ENCODE measurements around the gene WNK1.

WNK1 gene

GRCh38 chr12:897386-897785, 145.0 kb downstream of the WNK1 start:
- TF ChIP-seq CTCF (IDR thresholded peaks at IDR 0.05; ENCODE audit: low read depth, low read length), result no peak
- no peak overlapping the region for H3K4me3 ChIP-seq (ENCODE audit: low read depth, low read length)

GRCh38 chr12:902581-902980, 150.2 kb downstream of the WNK1 start:
- no peak overlapping the region for H3K4me3 ChIP-seq (ENCODE audit: low read depth, low read length)
- no peak for TF ChIP-seq CTCF (IDR thresholded peaks at IDR 0.05; ENCODE audit: low read depth, low read length)

GRCh38 chr12:903055-903454, 150.7 kb downstream of the WNK1 start:
- no peak for TF ChIP-seq CTCF (IDR thresholded peaks at IDR 0.05; ENCODE audit: low read depth, low read length)
- H3K4me3 ChIP-seq (ENCODE audit: low read depth, low read length), result no peak overlapping the region

GRCh38 chr12:904010-904414, 151.6 kb downstream of the WNK1 start:
- H3K4me3 ChIP-seq (ENCODE audit: low read depth, low read length), result no peak overlapping the region
- TF ChIP-seq CTCF (IDR thresholded peaks at IDR 0.05; ENCODE audit: low read depth, low read length), result no peak

GRCh38 chr12:905261-906031, 153.1 kb downstream of the WNK1 start:
- H3K4me3 ChIP-seq (ENCODE audit: low read depth, low read length), result no peak overlapping the region
- TF ChIP-seq CTCF (IDR thresholded peaks at IDR 0.05; ENCODE audit: low read depth, low read length), result no peak

- H3K4me3 ChIP-seq (ENCODE audit: low read depth, low read length), result no peak overlapping the region
- no peak for TF ChIP-seq CTCF (IDR thresholded peaks at IDR 0.05; ENCODE audit: low read depth, low read length)
Observed at GRCh38 chr12:906062-906585, 153.7 kb downstream of the WNK1 start.

- no peak for TF ChIP-seq CTCF (IDR thresholded peaks at IDR 0.05; ENCODE audit: low read depth, low read length)
- no peak overlapping the region for H3K4me3 ChIP-seq (ENCODE audit: low read depth, low read length)
Observed at GRCh38 chr12:907413-908185, 155.2 kb downstream of the WNK1 start.

Measured in WI38 (cell line).